Tibial artery (tissue), 4 donors: ENCODE results near the gene FFAR3.

Source experiments
- DNase-seq, 2 donors: peaks; one replicate each; pipeline ENCODE4 v3.0.0-alpha.2; 2019
- H3K27ac ChIP-seq, 2 donors: fragments of 200-600 bp; sonication (generic) in 1 of 2; 1 replicate in 1 of 2; 2 replicates in 1 of 2; pipeline ENCODE4 v1.5.1; 2018 to 2019; ENCODE audit warnings: mild to moderate bottlenecking in 1 of 2
- H3K27me3 ChIP-seq, 2 donors: fragments of 200-600 bp; sonication (generic) in 1 of 2; one replicate each; pipeline versions ENCODE4 v1.5.1 to v1.6.0; 2016 to 2019
- H3K36me3 ChIP-seq, 3 donors: fragments of 200-600 bp; sonication (generic) in 2 of 3; one replicate each; pipeline ENCODE4 v1.5.1; 2016 to 2019; ENCODE audit warnings: mild to moderate bottlenecking in 2 of 3
- H3K4me1 ChIP-seq, 4 donors: fragments of 200-600 bp; sonication (generic) in 2 of 4; 1 replicate in 3 of 4; 2 replicates in 1 of 4; pipeline ENCODE4 v1.5.1; 2016 to 2019
- H3K4me3 ChIP-seq, 2 donors: fragments of 200-600 bp; sonication (generic) in 1 of 2; 1 replicate in 1 of 2; 2 replicates in 1 of 2; pipeline ENCODE4 v1.5.1; 2018 to 2019; ENCODE audit warnings: mild to moderate bottlenecking in 2 of 2
- H3K9me3 ChIP-seq, 3 donors: fragments of 200-600 bp; sonication (generic) in 1 of 3; one replicate each; pipeline ENCODE4 v1.5.1; 2016 to 2019
- CTCF ChIP-seq, 2 experiments: fragments of 200-600 bp in 1 of 2; fragments of 450-650 bp in 1 of 2; IDR thresholded peaks; one replicate each; pipeline ENCODE4 v1.5.1; 2017 to 2019; ENCODE audit warnings: antibody characterized with exemption in 2 of 2, mild to moderate bottlenecking in 1 of 2, moderate library complexity in 1 of 2
- intact Hi-C: fragments of 100-400 bp; cut with DNase I; formaldehyde crosslinking; loops from one replicate; pipeline ENCODE4 v1.15.0; 2023; ENCODE audit warnings: low total_unique reads

Gene FFAR3

GRCh38 chr19:35408284-35409171 is 50.3 kb downstream of the FFAR3 start:
- peaks cover 0 to 6% of the 10 kb centered on the region in 2 donors for H3K27me3 ChIP-seq

GRCh38 chr19:35409191-35409590 is 50.9 kb downstream of the FFAR3 start:
- no peaks in the 10 kb centered on the region for H3K4me1 ChIP-seq
- H3K9me3 ChIP-seq = no peaks in the 10 kb centered on the region
- H3K4me3 ChIP-seq = no peak overlapping the region
- intact Hi-C loops = no loop called here
- TF ChIP-seq CTCF (IDR thresholded peaks at IDR 0.05) = no peak
- H3K27me3 ChIP-seq = peaks cover 0 to 6% of the 10 kb centered on the region in 2 donors
- peak in 1 of 2 donors; percentile 13 for DNase-seq
- no peaks in the 10 kb centered on the region for H3K36me3 ChIP-seq
- no peak overlapping the region for H3K27ac ChIP-seq

More at GRCh38 chr19:35408284-35409171, 50.3 kb downstream of the FFAR3 start:
- TF ChIP-seq CTCF (IDR thresholded peaks at IDR 0.05) = no peak
- no peaks in the 10 kb centered on the region for H3K4me1 ChIP-seq
- no peak overlapping the region for H3K4me3 ChIP-seq
- intact Hi-C loops = no loop called here
- H3K27ac ChIP-seq = no peak overlapping the region
- H3K9me3 ChIP-seq = no peaks in the 10 kb centered on the region
- no peaks in the 10 kb centered on the region for H3K36me3 ChIP-seq
- peak in 1 of 2 donors; percentile 15 for DNase-seq
